T-helper 9 cell (primary cell): Measurements from ENCODE around the gene GALNT9.
"Not testable (repeated sequence)": the region's sequence is repeated elsewhere in the genome, so short reads cannot be mapped to it uniquely, and the experiment has no call there.

Experiments used
- DNase-seq: peaks from one replicate; pipeline ENCODE4 v3.0.0-alpha.2; 2020

The GALNT9 gene

GRCh38 chr12:132263451-132264049 is 65.8 kb downstream of the GALNT9 start:
- no peak for DNase-seq

- no peak for DNase-seq
These were observed 66.4 kb downstream of the GALNT9 start for GRCh38 chr12:132263061-132263360.

GRCh38 chr12:132262256-132263060 is 66.9 kb downstream of the GALNT9 start:
- no peak for DNase-seq

GRCh38 chr12:132261328-132262138 is 67.9 kb downstream of the GALNT9 start:
- no peak for DNase-seq

- DNase-seq = no peak
These were observed 68.7 kb downstream of the GALNT9 start for GRCh38 chr12:132260721-132261120.

- DNase-seq = no peak
These were observed 69.3 kb downstream of the GALNT9 start for GRCh38 chr12:132259872-132260695.

GRCh38 chr12:132259364-132259871 is 70.0 kb downstream of the GALNT9 start:
- DNase-seq = no peak

GRCh38 chr12:132258543-132258942 is 70.8 kb downstream of the GALNT9 start:
- DNase-seq = no peak

- DNase-seq = no peak
These were observed 71.4 kb downstream of the GALNT9 start for GRCh38 chr12:132257955-132258490.

GRCh38 chr12:132257206-132257954 is 72.0 kb downstream of the GALNT9 start:
- DNase-seq = no peak

- no peak for DNase-seq
These were observed 72.7 kb downstream of the GALNT9 start for GRCh38 chr12:132256646-132257045.

GRCh38 chr12:132255642-132256041 is 73.7 kb downstream of the GALNT9 start:
- DNase-seq = no peak

GRCh38 chr12:132253698-132254480 is 75.5 kb downstream of the GALNT9 start:
- DNase-seq = no peak

GRCh38 chr12:132252981-132253380 is 76.4 kb downstream of the GALNT9 start:
- not testable (repeated sequence) for DNase-seq

GRCh38 chr12:132251741-132252490 is 77.5 kb downstream of the GALNT9 start:
- DNase-seq = no peak

- DNase-seq = no peak
These were observed 78.1 kb downstream of the GALNT9 start for GRCh38 chr12:132251310-132251709.

- DNase-seq = no peak
These were observed 78.7 kb downstream of the GALNT9 start for GRCh38 chr12:132250707-132251106.

- no peak for DNase-seq
These were observed 79.5 kb downstream of the GALNT9 start for GRCh38 chr12:132249689-132250478.
